Skin epidermis (tissue), 12 donors: ENCODE measurements around the gene HLA-DQB1.
"Not testable (repeated sequence)": the region's sequence is repeated elsewhere in the genome, so short reads cannot be mapped to it uniquely, and the experiment has no call there.

Experiments used
- H3K27ac ChIP-seq, 21 experiments: fragments of 200-600 bp; sonication (generic) in 11 of 21; one replicate each; pipeline ENCODE4 v1.5.0; 2020; ENCODE audit warnings: mild to moderate bottlenecking in 3 of 21, inconsistent platforms in 2 of 21, moderate library complexity in 2 of 21
- H3K4me3 ChIP-seq, 7 experiments: fragments of 200-600 bp; sonication (generic) in 2 of 7; one replicate each; pipeline ENCODE4 v1.5.0; 2020; ENCODE audit warnings: inconsistent platforms in 2 of 7, mild to moderate bottlenecking in 2 of 7, moderate library complexity in 1 of 7

The HLA-DQB1 gene

GRCh38 chr6:32637219-32637880 lies 29.1 kb downstream of the HLA-DQB1 start, which contains the start of gene HLA-DQA1:
HLA-DQA1 (plus strand) TSS chr6:32637406; CDS start chr6:32637459, 53 bp downstream.
- peak within 1 kb of the TSS in 5 of 21 experiments; percentile 24 to 67 (median 39) for H3K27ac ChIP-seq
- H3K4me3 ChIP-seq = peak within 1 kb of the TSS in 3 of 7 experiments; percentile 1 to 11 (median 8)

- Histone ChIP-seq H3K4me3 (no peak overlapping the region), H3K27ac (peak overlapping the region in 1 of 21 experiments; percentile 21)
Observed at GRCh38 chr6:32635526-32636123, 30.8 kb downstream of the HLA-DQB1 start.

GRCh38 chr6:32629793-32630192 lies 36.7 kb downstream of the HLA-DQB1 start:
- H3K27ac ChIP-seq, H3K4me3 ChIP-seq: not testable (repeated sequence)

- H3K4me3 ChIP-seq = no peak overlapping the region
- peak overlapping the region in 8 of 21 experiments; percentile 14 to 64 (median 51) for H3K27ac ChIP-seq
Observed at GRCh38 chr6:32627831-32628230, 38.6 kb downstream of the HLA-DQB1 start.

GRCh38 chr6:32627249-32627648 lies 39.2 kb downstream of the HLA-DQB1 start:
- Histone ChIP-seq H3K27ac (peak overlapping the region in 5 of 21 experiments; percentile 44 to 64 (median 56)), H3K4me3 (no peak overlapping the region)

GRCh38 chr6:32625137-32625536 lies 41.3 kb downstream of the HLA-DQB1 start:
- H3K4me3 ChIP-seq = no peak overlapping the region
- H3K27ac ChIP-seq = no peak overlapping the region

GRCh38 chr6:32624565-32624964 lies 41.9 kb downstream of the HLA-DQB1 start:
- H3K27ac ChIP-seq = no peak overlapping the region
- no peak overlapping the region for H3K4me3 ChIP-seq

- Histone ChIP-seq H3K27ac (peak overlapping the region in 7 of 21 experiments; percentile 1 to 81 (median 44)), H3K4me3 (no peak overlapping the region)
Observed at GRCh38 chr6:32623693-32624092, 42.8 kb downstream of the HLA-DQB1 start.

- peak overlapping the region in 9 of 21 experiments; percentile 24 to 81 (median 63) for H3K27ac ChIP-seq
- no peak overlapping the region for H3K4me3 ChIP-seq
Observed at GRCh38 chr6:32622545-32623401, 43.7 kb downstream of the HLA-DQB1 start.

- Histone ChIP-seq H3K27ac (peak overlapping the region in 1 of 21 experiments; percentile 42), H3K4me3 (no peak overlapping the region)
Observed at GRCh38 chr6:32621372-32621771, 45.1 kb downstream of the HLA-DQB1 start.

- Histone ChIP-seq H3K27ac (no peak overlapping the region), H3K4me3 (no peak overlapping the region)
Observed at GRCh38 chr6:32617751-32618150, 48.7 kb downstream of the HLA-DQB1 start.

- H3K4me3 ChIP-seq = no peak overlapping the region
- no peak overlapping the region for H3K27ac ChIP-seq
Observed at GRCh38 chr6:32615885-32616532, 50.4 kb downstream of the HLA-DQB1 start.

- Histone ChIP-seq H3K4me3 (no peak overlapping the region), H3K27ac (no peak overlapping the region)
Observed at GRCh38 chr6:32614366-32615081, 51.9 kb downstream of the HLA-DQB1 start.

- Histone ChIP-seq H3K4me3 (no peak overlapping the region), H3K27ac (no peak overlapping the region)
Observed at GRCh38 chr6:32613475-32613874, 53.0 kb downstream of the HLA-DQB1 start.

GRCh38 chr6:32610682-32611296 lies 55.7 kb downstream of the HLA-DQB1 start:
- Histone ChIP-seq H3K4me3 (no peak overlapping the region), H3K27ac (peak overlapping the region in 8 of 21 experiments; percentile 42 to 90 (median 68))

- peak overlapping the region in 1 of 7 experiments; percentile 15 for H3K4me3 ChIP-seq
- peak overlapping the region in 17 of 21 experiments; percentile 49 to 90 (median 64) for H3K27ac ChIP-seq
Observed at GRCh38 chr6:32609731-32610640, 56.5 kb downstream of the HLA-DQB1 start.
